Effector memory CD8-positive, alpha-beta T cell (primary cell): Measurements from ENCODE around the gene MBD3L5.
"Not testable (repeated sequence)": the region's sequence is repeated elsewhere in the genome, so short reads cannot be mapped to it uniquely, and the experiment has no call there.

ENCODE experiments used
- ATAC-seq: fragments of 150-1000 bp; cut with Tn5 transposase; replicated peaks from 2 replicates; pipeline ENCODE4 v1.10.0; 2021; ENCODE audit warnings: mild to moderate bottlenecking, moderate library complexity
- DNase-seq, 3 experiments: peaks; one replicate each; pipeline ENCODE4 v3.0.0; 2021
- H3K27ac Mint-ChIP-seq, 2 donors: one replicate each; pipeline ENCODE4 v1.8.0; 2022; ENCODE audit warnings: mild to moderate bottlenecking in 2 of 2, mixed read lengths in 2 of 2, moderate library complexity in 2 of 2
- H3K27me3 Mint-ChIP-seq, 2 donors: one replicate each; pipeline ENCODE4 v1.8.0; 2022; ENCODE audit warnings: mixed read lengths in 2 of 2
- H3K36me3 Mint-ChIP-seq: one replicate; pipeline ENCODE4 v1.8.0; 2022; ENCODE audit warnings: mild to moderate bottlenecking, moderate library complexity, mixed read lengths; ENCODE audit not compliant: insufficient read depth
- H3K4me1 Mint-ChIP-seq, 2 donors: one replicate each; pipeline ENCODE4 v1.8.0; 2022; ENCODE audit warnings: low read depth in 2 of 2, mixed read lengths in 2 of 2
- H3K4me3 Mint-ChIP-seq, 2 donors: one replicate each; pipeline ENCODE4 v1.8.0; 2022; ENCODE audit warnings: mild to moderate bottlenecking in 2 of 2, mixed read lengths in 2 of 2, moderate library complexity in 2 of 2
- H3K9me3 Mint-ChIP-seq, 2 donors: one replicate each; pipeline ENCODE4 v1.8.0; 2022; ENCODE audit warnings: mixed read lengths in 2 of 2
- total RNA-seq, 9 experiments: gene quantifications; one replicate each; lab custom pipeline; 2026; lab: John Stamatoyannopoulos, UW

MBD3L5 gene
- total RNA-seq = 0 reads per million in 9 experiments

DNA sequence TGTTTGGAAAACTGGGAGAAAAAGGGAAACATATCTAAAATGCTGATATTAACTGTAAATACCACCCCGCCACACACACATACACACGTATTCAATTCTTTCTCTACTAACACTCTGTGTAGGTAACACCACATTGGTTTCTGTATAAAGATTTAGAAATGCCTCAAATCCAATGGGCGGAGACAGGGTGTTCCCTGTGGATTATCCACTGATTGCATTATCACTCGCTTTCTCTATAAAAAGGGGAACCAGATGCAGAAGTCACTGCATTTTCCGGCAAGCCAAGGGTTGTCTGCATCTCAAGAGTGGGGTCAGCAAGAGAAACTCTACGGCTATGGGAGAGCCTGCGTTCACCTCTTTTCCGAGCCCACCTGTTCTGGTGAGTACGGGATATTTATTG is at the start of gene MBD3L5:
Gene MBD3L5, plus strand, starts transcription at position 301 of the 400 bp plus-strand sequence. Its CDS starts 34 bp downstream, at position 335.
- H3K9me3 Mint-ChIP-seq, H3K4me1 Mint-ChIP-seq, ATAC-seq, H3K27ac Mint-ChIP-seq, H3K36me3 Mint-ChIP-seq, DNase-seq, H3K4me3 Mint-ChIP-seq, H3K27me3 Mint-ChIP-seq: not testable (repeated sequence)

DNA sequence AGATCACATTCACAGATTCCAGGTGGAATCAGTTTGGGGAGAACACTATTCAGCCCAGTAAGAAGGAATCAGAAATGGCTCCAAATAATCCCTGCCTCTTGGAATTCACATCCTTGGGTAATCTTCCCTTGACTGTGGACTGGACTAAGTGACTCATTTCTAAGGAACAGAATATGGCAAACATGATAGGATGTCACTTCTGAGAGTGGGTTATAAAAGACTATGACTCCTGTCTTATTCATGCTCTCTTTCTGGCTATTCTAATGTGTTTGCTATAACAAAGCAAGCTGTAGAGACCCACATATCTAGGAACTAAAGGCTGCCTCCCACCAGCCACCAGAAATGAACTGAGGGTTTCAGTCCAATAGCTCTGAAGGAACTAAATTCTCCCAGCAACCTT is 46.9 kb upstream of the MBD3L5 start:
- H3K9me3 Mint-ChIP-seq = peaks cover 6 to 7% of the 10 kb centered on the region in 2 donors
- peaks cover 27 to 39% of the 10 kb centered on the region in 2 donors for H3K27me3 Mint-ChIP-seq
- H3K36me3 Mint-ChIP-seq = peaks cover 3% of the 10 kb centered on the region
- no peak for DNase-seq
- H3K4me1 Mint-ChIP-seq = no peaks in the 10 kb centered on the region
- no peak for ATAC-seq
- no peak overlapping the region for H3K27ac Mint-ChIP-seq
- no peak overlapping the region for H3K4me3 Mint-ChIP-seq

DNA sequence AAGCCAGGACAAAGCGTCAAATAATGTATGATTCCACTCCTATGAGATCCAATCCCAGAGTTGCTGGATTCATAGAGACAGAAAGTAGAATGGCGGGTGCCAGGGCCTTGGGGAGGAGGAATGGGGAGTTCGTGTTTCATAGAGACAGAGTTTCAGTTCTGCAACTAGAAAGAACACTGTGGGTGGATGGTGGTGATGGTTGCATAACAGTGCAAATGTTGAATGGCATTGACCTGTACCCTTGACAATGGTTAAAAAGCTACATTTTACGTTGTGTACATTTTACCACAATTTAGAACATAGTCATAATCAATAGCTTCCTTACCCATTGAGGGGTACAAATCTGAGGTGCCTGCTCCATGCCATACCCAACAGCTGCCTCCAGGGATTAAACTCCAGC is 42.5 kb upstream of the MBD3L5 start:
- Mint-ChIP-seq H3K36me3 (no peaks in the 10 kb centered on the region), H3K4me3 (no peak overlapping the region), H3K27ac (no peak overlapping the region), H3K9me3 (peaks cover 6 to 7% of the 10 kb centered on the region in 2 donors), H3K4me1 (no peaks in the 10 kb centered on the region), H3K27me3 (peaks cover 26 to 36% of the 10 kb centered on the region in 2 donors)
- ATAC-seq = no peak
- DNase-seq = no peak

DNA sequence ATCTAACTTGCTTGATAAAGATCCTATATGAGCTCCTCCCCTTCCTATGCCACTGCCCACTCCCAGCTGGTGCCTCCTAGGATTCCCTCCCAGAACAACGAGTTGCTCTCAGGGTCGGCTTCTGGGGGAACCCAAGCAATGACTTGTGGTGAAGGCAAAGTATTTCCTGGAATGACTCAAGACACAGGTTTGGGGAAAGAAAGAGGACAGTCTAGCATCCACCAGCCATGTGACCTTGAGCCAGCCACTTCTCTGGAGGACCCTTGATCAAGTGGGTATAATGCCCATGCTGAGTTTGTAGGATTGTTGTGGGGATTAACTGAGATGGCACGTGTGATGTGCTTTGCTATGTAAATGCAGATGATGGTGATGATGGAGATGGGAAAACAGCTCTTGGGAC is 42.1 kb upstream of the MBD3L5 start:
- Mint-ChIP-seq H3K9me3 (peaks cover 4 to 7% of the 10 kb centered on the region in 2 donors), H3K4me1 (no peaks in the 10 kb centered on the region), H3K4me3 (no peak overlapping the region), H3K27ac (no peak overlapping the region), H3K36me3 (no peaks in the 10 kb centered on the region), H3K27me3 (peaks cover 22 to 36% of the 10 kb centered on the region in 2 donors)
- DNase-seq = no peak
- no peak for ATAC-seq

DNA sequence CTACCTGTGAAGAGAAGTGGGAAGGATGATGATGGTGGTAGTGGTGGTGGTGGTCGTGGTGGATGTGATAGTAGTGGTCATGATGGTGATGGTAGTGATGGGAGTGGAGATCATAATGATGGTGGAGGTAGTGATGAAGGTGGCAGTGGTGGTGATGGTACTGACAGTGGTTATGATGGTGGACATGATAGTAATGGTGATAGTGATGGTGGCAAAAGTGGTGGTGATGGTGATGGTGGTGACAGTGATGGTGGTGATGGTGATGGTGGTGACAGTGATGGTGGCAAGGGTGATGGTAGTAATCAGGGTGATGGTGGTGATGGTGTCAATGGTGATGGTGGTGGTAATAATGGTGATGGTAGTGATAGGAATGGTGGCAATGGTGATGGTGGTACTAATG is 35.3 kb upstream of the MBD3L5 start:
- peaks cover 3 to 8% of the 10 kb centered on the region in 2 donors for H3K4me1 Mint-ChIP-seq
- H3K9me3 Mint-ChIP-seq = peaks cover 7 to 11% of the 10 kb centered on the region in 2 donors
- DNase-seq = no peak
- peak overlapping the region in 1 of 2 donors; percentile 32 for H3K27ac Mint-ChIP-seq
- H3K27me3 Mint-ChIP-seq = peaks cover 5 to 9% of the 10 kb centered on the region in 2 donors
- ATAC-seq = no peak
- H3K36me3 Mint-ChIP-seq = peaks cover 10% of the 10 kb centered on the region
- H3K4me3 Mint-ChIP-seq = no peak overlapping the region

DNA sequence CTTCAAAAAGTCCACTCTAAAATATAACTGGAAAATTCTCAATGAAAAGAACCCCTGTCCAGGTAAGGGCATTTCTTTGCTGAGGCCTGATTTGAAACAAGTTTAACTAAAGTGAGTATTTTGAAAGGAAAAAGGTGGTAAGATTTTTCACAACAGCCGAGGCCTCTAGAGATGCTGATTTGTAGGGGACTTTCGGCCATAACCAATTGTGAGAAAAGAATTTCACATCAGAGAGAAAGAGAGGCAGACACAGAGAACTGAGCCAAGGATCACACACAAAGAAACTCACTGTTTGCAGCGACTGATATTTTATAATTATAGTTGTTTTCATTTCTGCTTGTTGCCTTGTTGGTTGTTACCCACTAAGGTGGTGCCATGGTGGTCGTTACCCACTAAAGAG is 33.6 kb upstream of the MBD3L5 start:
- no peak for ATAC-seq
- DNase-seq = no peak
- Mint-ChIP-seq H3K27ac (no peak overlapping the region), H3K27me3 (peaks cover 12 to 18% of the 10 kb centered on the region in 2 donors), H3K4me1 (peaks cover 3 to 8% of the 10 kb centered on the region in 2 donors), H3K36me3 (peaks cover 10% of the 10 kb centered on the region), H3K4me3 (no peak overlapping the region), H3K9me3 (peaks cover 7 to 11% of the 10 kb centered on the region in 2 donors)

DNA sequence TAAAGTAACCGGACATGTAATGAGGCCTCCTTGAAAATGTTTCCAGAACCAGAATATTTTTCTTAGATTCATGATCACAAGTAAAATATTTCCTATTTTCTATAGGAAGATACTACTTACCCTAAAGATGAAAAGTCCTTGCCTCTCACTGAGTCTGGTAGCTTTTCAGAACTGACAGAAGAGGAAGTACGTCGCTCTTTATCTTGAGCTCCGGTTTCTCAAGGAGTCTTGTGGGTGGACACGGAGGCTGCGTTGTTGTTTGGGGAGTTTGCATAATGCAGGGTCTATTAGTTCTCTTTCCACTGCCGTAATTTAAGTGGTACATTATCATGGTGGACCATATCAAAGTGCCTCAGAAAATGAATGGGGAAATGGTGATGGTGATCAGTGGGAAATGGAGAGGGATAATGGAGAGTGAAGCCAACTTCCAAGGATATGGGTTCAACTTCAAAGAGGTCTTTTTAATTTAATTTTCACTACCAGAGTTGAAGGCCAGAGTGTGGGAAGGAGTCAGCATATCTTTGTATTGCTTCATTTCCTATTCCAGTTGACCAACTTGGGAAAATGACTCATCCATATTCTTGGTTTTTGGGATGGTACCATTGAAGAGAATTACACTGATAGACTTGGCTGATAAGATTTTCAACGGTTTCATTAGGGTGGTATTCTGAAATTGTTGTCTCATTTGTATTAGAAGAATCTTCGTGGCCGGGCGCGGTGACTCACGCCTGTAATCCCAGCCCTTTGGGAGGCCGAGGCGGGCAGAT is 32.5 kb upstream of the MBD3L5 start:
- ATAC-seq = no peak
- H3K9me3 Mint-ChIP-seq = peaks cover 7 to 11% of the 10 kb centered on the region in 2 donors

DNA sequence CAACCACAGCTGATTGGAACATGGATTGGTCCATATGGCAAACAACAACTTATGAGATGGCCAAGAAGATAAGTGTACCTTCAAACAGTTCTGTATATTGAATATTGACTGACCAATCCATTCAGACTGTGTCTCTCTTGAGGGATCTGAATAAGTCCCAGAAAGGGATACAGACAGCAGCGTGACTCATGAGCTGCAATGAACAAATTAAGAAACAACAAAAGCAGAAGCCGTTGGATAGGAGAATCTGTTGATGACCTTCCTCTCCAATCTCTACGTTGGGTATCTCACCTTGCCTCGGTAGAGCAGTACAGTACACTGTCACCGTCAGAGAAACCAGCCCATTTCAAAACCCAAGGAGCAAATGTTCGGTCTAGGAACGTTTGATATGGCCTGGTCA is 30.4 kb upstream of the MBD3L5 start:
- peaks cover 12 to 22% of the 10 kb centered on the region in 2 donors for H3K27me3 Mint-ChIP-seq
- no peak for ATAC-seq
- H3K27ac Mint-ChIP-seq = no peak overlapping the region
- peaks cover 6 to 10% of the 10 kb centered on the region in 2 donors for H3K4me1 Mint-ChIP-seq
- H3K4me3 Mint-ChIP-seq = no peak overlapping the region
- DNase-seq = no peak
- H3K9me3 Mint-ChIP-seq = peaks cover 5 to 8% of the 10 kb centered on the region in 2 donors
- H3K36me3 Mint-ChIP-seq = peaks cover 10% of the 10 kb centered on the region

More for the DNA sequence above, 32.5 kb upstream of the MBD3L5 start:
- Mint-ChIP-seq H3K36me3 (peaks cover 10% of the 10 kb centered on the region), H3K4me1 (peaks cover 3 to 8% of the 10 kb centered on the region in 2 donors), H3K27ac (no peak overlapping the region), H3K4me3 (no peak overlapping the region), H3K27me3 (peaks cover 12 to 22% of the 10 kb centered on the region in 2 donors)
- no peak for DNase-seq

DNA sequence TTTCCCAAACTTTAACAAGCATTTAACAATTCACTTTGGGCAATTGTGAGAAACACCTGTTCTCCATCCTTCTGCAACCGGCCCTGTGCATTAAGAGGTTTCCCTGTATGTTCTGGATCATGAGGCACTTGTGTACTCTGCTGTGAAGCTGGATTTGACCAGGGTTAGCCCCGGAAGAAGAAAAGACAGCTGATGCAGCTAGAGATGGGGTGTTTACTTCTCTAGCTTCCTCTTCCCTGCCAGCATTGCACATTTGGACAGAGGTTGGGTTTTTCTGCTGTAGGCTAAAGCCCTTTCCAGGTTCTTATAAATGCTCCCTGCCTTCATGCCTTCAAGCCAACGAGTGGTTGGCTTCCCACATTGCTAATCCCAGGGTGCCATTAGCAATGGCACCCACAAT is 30.0 kb upstream of the MBD3L5 start:
- Mint-ChIP-seq H3K27ac (no peak overlapping the region), H3K9me3 (peaks cover 1 to 4% of the 10 kb centered on the region in 2 donors)

DNA sequence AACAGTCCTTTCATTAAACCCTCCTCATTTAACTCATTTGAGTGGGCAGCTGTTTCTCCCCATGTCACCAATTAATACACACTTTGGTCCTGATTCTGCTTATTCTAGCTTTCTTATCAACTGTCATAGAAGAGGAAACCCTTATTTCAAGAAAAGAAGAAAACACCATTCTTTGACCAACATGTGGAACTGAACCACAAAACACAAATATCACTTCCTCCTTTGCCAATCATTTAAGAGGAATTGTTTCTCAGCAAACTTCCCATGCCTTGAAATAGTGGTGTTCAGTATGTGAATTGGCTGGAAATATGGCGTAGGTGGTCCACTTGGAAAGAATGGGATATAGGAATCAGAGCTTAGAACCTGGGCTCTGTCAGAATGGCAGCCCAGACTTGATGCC is 29.6 kb upstream of the MBD3L5 start:
- no peak for ATAC-seq
- H3K9me3 Mint-ChIP-seq = no peaks in the 10 kb centered on the region
- peaks cover 3 to 4% of the 10 kb centered on the region in 2 donors for H3K4me1 Mint-ChIP-seq
- H3K36me3 Mint-ChIP-seq = peaks cover 3% of the 10 kb centered on the region
- H3K27me3 Mint-ChIP-seq = peaks cover 12 to 22% of the 10 kb centered on the region in 2 donors
- no peak for DNase-seq
- no peak overlapping the region for H3K27ac Mint-ChIP-seq
- no peak overlapping the region for H3K4me3 Mint-ChIP-seq

More for the DNA sequence above, 30.0 kb upstream of the MBD3L5 start:
- DNase-seq (no peak), ATAC-seq (no peak)
- peaks cover 12 to 22% of the 10 kb centered on the region in 2 donors for H3K27me3 Mint-ChIP-seq
- no peak overlapping the region for H3K4me3 Mint-ChIP-seq
- peaks cover 3 to 6% of the 10 kb centered on the region in 2 donors for H3K4me1 Mint-ChIP-seq
- H3K36me3 Mint-ChIP-seq = peaks cover 6% of the 10 kb centered on the region

DNA sequence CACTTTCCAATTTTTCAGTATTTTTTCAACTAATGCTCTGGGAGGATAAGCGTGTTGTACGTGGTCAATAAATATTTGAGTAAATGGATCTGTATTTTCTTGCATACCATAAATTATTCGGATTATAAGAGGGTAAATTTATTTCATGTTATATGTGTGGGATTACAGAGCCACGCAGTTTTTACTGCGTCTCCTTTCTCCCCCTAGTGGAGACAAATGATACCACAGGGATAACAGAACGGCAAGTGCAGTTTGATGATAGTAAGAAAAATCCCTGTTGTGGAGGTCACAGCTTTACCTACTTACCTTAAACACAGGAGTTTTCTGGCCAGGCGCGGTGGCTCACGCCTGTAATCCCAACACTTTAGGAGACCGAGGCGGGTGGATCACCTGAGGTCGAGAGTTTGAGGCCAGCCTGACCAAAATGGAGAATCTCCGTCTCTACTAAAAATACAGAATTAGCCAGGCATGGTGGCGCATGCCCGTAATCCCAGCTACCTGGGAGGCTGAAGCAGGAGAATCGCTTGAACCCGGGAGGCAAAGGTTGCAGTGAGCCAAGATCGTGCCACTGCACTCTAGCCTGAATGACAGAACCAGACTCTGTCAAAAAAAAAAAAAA is 26.0 kb upstream of the MBD3L5 start:
- Mint-ChIP-seq H3K4me3 (no peak overlapping the region), H3K27me3 (peaks cover 12 to 18% of the 10 kb centered on the region in 2 donors), H3K9me3 (no peaks in the 10 kb centered on the region), H3K27ac (peak overlapping the region in 1 of 2 donors; percentile 38), H3K4me1 (peaks cover 12 to 20% of the 10 kb centered on the region in 2 donors), H3K36me3 (no peaks in the 10 kb centered on the region)
- DNase-seq (peak; percentile 30 to 37 (median 32)), ATAC-seq (peak; percentile 56)

DNA sequence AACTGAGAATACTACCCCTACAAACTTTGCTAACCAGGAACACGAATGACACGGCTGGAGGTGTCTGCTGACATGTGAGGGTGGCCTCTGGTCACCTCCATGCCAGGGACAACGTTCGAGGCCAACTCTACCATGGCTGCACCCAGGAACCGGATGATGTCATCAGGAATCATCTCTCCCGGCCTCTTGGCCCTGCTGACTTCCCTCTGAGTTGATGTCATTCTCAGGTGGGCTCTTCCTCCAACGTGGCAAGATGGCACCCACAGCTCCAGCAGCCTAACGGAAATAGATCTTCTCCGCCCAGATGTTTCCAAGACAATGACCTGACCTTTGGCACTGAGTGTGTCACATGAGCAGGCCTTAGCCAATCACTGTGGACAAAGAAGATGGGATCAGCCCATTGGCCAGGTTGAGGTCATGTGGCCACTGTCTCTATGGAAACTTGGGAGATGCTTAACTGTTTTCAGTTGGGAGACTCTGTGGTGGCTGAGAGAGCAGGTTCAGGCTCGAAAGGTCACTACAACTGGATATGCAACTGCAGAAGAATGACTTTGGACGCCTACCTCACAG is 24.2 kb upstream of the MBD3L5 start:
- ATAC-seq (no peak), DNase-seq (no peak)
- Mint-ChIP-seq H3K4me1 (peaks cover 20 to 30% of the 10 kb centered on the region in 2 donors), H3K27me3 (peaks cover 0 to 10% of the 10 kb centered on the region in 2 donors), H3K9me3 (no peaks in the 10 kb centered on the region), H3K36me3 (no peaks in the 10 kb centered on the region), H3K27ac (peak overlapping the region in 1 of 2 donors; percentile 67), H3K4me3 (no peak overlapping the region)

DNA sequence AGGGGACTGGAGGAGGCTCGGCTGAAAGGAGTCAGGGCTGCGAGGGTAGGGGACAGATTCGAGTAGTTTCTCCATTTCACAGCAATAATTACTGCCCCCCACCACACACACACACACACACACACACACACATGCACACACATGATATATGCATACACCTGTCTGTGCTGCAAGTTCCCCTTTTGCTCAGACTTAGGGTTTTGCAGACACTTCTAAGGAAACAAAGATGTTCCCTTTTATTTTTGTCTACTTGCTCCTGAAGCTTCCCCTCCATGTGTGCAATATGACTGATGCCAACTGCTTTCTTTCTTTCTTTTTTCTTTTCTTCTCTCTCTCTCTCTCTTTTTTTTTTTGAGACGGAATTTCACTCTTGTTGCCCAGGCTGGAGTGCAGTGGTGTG is 22.5 kb upstream of the MBD3L5 start:
- no peaks in the 10 kb centered on the region for H3K27me3 Mint-ChIP-seq
- ATAC-seq = no peak
- H3K4me1 Mint-ChIP-seq = peaks cover 21 to 30% of the 10 kb centered on the region in 2 donors
- no peak overlapping the region for H3K4me3 Mint-ChIP-seq
- no peaks in the 10 kb centered on the region for H3K9me3 Mint-ChIP-seq
- no peaks in the 10 kb centered on the region for H3K36me3 Mint-ChIP-seq
- H3K27ac Mint-ChIP-seq = no peak overlapping the region
- no peak for DNase-seq
